GM10266 (cell line): ENCODE measurements around the gene POLR2F.
A peak's percentile ranks its signal among the peaks of the same experiment; 100 is the strongest.

Experiments used
- DNase-seq: peaks from one replicate; pipeline ENCODE4 v3.0.0; 2012; ENCODE audit errors: extremely low spot score
- TF ChIP-seq, protein P1 (sequence below): IDR thresholded peaks from 2 replicates; pipeline ENCODE4 v1.5.1; 2012; ENCODE audit warnings: mild to moderate bottlenecking, low read depth; ENCODE audit not compliant: control insufficient read depth, insufficient read depth; ENCODE audit errors: missing control alignments

Gene POLR2F

DNA sequence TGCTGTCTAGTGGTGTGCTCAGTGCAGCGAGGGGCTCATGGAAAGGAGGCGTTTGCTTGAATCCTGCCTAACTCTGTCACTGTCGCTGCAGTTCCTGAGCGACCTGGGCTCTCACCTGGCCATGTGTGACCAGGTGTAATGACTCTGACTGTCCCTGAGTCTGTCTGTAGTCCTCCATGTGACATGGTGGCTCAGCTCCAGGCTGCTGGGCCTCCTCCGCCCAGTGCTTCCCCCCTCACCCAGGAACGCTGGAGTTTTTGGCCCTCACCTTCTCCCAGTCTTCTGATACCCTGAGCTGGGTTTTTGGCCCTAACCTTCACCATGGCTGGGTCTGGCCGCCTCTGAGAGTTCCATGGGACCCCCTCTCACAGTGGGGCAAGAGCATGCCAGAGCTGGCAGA is 27.1 kb upstream of the POLR2F start:
- no peak for DNase-seq
- TF ChIP-seq, protein P1, sequence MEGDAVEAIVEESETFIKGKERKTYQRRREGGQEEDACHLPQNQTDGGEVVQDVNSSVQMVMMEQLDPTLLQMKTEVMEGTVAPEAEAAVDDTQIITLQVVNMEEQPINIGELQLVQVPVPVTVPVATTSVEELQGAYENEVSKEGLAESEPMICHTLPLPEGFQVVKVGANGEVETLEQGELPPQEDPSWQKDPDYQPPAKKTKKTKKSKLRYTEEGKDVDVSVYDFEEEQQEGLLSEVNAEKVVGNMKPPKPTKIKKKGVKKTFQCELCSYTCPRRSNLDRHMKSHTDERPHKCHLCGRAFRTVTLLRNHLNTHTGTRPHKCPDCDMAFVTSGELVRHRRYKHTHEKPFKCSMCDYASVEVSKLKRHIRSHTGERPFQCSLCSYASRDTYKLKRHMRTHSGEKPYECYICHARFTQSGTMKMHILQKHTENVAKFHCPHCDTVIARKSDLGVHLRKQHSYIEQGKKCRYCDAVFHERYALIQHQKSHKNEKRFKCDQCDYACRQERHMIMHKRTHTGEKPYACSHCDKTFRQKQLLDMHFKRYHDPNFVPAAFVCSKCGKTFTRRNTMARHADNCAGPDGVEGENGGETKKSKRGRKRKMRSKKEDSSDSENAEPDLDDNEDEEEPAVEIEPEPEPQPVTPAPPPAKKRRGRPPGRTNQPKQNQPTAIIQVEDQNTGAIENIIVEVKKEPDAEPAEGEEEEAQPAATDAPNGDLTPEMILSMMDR, result no peak

DNA sequence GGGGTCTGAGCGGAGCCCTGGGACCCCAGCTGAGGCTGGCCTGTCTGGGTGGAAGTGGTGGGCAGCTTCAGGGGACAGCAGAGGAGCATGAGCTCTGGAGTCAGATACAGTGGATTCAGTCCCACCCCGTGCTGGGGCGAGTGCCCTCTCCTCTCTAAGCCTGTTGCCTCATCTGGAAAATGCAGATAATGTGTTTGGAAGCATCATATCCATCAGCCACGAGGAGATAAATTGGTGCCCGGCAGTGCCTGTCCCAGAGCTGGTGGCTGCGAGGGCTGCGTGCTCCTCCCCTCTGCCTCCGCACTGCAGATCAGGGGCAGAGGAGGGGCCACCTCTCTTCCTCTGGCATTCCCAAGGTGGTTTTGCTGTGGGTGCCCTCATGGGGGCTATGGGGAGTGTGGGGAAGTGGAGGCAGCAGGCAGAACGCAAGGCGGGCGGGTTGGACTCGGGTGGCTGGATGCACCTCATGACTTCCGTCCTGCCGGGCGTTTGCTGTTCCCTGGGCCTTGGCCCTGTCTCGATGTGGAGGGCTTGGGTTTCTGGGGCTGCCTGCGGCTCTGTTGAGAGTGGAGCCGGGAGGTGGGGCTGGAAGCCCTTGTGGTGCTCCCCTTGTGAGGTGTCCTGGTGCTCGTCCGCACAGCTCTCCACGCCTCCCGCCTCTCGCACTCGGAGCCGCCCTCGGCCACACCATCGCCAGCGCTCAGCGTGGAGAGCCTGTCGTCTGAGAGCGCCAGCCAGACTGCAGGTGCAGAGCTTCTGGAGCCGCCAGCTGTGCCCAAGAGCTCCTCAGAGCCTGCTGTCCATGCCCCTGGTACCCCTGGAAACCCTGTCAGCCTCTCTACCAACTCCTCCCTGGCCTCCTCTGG is 26.5 kb upstream of the POLR2F start:
- DNase-seq, result no peak
- TF ChIP-seq, protein P1, result no peak

DNA sequence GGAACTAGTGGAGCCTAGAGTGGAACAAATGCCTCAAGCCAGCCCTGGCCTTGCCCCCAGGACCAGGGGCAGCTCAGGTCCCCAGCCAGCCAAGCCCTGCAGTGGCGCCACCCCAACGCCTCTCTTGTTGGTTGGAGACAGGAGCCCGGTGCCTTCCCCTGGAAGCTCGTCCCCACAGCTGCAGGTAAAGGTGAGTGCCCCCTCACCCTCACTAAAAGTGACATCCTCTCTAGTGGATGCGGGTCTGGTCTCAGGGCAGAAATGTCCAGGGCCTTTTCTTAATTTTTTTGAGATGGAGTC is 25.9 kb upstream of the POLR2F start:
- DNase-seq, result no peak
- TF ChIP-seq, protein P1, result no peak

DNA sequence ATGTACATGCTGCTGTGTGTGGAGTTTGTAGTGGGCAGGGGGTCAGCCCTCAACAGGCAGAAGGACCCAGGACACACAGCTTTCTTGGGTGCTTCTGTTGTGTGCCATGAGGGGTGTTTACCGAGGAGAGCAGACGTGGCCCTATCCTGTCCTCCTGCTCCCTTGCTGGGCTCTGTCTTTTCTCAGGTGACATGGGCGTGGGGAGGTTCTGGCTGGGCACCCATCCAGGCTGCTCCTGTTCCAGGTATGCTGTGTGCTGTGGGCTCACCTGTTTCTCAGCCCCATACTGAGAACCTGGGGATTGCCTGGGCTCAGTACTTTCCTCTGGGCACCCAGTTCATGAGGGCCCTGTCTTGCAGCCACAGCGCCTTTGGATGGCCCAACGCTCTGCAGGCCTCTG is 24.1 kb upstream of the POLR2F start:
- no peak for DNase-seq
- TF ChIP-seq, protein P1, result no peak

DNA sequence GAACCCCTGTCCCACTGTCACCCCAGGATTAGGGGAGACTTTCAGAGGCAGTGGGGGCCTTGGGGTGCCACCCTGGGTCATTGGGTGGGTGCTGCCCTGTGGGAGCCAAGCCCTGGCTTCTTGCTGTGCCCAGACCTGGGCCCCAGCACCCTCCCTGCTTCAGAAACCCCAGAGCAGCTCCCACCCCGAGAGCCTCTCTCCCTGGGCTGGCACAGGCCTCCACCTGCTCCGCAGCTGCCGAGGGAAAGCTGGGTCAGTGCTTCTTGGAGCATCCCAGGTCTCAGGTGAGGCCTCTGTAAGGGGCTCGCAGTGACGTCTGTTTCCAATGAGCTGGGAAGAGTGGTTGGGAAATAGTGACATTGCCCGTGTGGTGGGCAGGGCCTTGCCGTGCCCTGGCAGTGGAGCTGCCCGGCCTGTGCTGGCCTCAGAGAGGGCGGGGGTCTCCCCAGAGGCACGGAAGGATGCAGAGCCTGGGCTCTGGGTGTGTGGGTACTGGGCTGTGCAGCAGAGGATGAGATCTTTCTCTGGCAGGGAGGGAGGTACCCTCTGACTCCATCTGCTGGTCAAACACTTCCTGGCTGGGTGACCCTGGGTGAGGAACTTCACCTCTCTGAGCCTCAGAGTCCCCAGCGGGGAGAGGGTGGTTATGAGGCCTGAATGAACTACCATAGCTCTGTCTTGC is 23.1 kb upstream of the POLR2F start:
- TF ChIP-seq, protein P1, result peak; percentile 35
- peak; percentile 55 for DNase-seq

DNA sequence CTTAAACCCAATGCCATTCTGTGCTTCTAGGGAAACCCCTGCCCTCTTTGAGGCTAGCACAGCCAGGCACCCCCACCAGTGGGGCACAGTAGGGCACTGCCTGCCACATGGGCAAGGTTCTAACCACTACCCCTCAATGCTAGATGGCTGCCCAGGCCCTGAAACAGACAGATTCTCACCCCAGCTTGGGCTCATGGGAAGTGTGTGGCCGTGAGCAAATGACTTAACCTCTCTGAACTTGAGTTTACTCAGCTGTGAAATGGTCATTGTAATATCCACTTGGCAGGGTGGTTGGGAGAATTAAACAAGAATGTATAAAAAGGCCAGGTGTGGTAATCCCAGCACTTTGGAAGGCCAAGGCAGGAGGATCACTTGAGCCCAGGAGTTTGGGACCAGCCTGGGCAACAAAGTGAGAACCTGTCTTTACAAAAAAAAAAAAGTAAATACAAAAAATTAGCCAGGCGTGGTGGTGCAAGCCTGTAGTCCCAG is 22.5 kb upstream of the POLR2F start:
- DNase-seq, result no peak
- TF ChIP-seq, protein P1, result no peak

DNA sequence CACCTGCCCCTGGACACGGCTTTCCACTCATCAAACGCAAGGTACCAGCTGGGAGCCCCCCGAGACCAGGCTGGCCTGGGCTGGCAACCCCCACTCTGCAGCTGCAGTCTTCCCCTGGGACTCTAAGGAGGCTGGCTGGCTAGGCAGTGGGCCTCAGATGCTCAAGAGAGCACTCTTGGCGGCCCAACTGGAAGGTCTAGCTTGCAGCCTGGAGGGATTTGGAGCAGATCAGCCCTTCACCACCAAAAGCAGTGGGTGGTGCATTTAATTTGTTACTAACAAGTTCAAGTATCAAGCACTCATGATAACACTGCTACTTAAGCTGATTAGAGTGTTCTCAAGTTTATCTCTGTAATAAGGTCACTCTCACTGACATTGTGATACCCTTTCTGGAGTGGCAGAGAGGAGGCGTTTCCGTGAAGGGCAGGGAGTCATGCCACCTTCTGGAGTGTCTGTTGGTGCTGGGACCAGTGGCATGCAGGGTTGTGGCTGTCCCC is 21.6 kb upstream of the POLR2F start:
- TF ChIP-seq, protein P1, result no peak
- DNase-seq, result no peak
